GM13976 (cell line): ENCODE data around the gene TEX52.

Experiments used
- DNase-seq: peaks from one replicate; pipeline ENCODE4 v3.0.0; 2012; ENCODE audit warnings: low spot score
- in situ Hi-C: fragments of 300-500 bp; cut with MboI; formaldehyde crosslinking; loops from one replicate; pipeline ENCODE4 v1.12.0; 2022; ENCODE audit warnings: low sequenced_read_pairs, mixed read lengths, inconsistent platforms; ENCODE audit not compliant: unreplicated experiment
- TF ChIP-seq, protein P1 (sequence below): IDR thresholded peaks from 2 replicates; pipeline ENCODE4 v1.5.1; 2012; ENCODE audit warnings: borderline replicate concordance, mild to moderate bottlenecking; ENCODE audit not compliant: insufficient read depth; ENCODE audit errors: extremely low read depth, missing control alignments, control extremely low read depth

TEX52 gene

DNA sequence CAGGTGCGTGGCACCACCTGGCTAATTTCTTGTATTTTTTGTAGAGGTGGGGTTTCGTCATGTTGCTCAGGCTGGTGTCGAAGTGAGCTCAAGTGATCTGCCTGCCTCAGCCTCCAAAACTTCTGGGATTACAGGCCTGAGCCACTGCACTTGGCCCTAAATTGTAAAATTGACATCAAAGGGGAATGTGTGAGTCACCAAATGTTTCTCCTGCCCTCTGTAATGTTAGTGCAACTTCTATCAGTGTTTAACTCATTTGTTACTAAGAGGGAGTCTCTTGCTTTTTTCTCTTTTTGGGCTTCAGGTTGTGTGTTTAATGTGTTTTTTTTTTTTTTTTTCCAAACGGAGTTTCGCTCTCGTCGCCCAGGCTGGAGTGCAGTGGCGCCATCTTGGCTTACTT lies 36.2 kb upstream of the TEX52 start:
- in situ Hi-C loops: no loop called here
- TF ChIP-seq, protein P1, sequence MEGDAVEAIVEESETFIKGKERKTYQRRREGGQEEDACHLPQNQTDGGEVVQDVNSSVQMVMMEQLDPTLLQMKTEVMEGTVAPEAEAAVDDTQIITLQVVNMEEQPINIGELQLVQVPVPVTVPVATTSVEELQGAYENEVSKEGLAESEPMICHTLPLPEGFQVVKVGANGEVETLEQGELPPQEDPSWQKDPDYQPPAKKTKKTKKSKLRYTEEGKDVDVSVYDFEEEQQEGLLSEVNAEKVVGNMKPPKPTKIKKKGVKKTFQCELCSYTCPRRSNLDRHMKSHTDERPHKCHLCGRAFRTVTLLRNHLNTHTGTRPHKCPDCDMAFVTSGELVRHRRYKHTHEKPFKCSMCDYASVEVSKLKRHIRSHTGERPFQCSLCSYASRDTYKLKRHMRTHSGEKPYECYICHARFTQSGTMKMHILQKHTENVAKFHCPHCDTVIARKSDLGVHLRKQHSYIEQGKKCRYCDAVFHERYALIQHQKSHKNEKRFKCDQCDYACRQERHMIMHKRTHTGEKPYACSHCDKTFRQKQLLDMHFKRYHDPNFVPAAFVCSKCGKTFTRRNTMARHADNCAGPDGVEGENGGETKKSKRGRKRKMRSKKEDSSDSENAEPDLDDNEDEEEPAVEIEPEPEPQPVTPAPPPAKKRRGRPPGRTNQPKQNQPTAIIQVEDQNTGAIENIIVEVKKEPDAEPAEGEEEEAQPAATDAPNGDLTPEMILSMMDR: no peak
- DNase-seq: no peak

- no peak for DNase-seq
- TF ChIP-seq, protein P1: no peak
- in situ Hi-C loops: no loop called here
Observed at GRCh38 chr12:2892246-2892645, 35.4 kb upstream of the TEX52 start.

GRCh38 chr12:2891240-2892053 lies 34.6 kb upstream of the TEX52 start:
- DNase-seq: no peak
- in situ Hi-C loops: no loop called here
- TF ChIP-seq, protein P1: no peak

DNA sequence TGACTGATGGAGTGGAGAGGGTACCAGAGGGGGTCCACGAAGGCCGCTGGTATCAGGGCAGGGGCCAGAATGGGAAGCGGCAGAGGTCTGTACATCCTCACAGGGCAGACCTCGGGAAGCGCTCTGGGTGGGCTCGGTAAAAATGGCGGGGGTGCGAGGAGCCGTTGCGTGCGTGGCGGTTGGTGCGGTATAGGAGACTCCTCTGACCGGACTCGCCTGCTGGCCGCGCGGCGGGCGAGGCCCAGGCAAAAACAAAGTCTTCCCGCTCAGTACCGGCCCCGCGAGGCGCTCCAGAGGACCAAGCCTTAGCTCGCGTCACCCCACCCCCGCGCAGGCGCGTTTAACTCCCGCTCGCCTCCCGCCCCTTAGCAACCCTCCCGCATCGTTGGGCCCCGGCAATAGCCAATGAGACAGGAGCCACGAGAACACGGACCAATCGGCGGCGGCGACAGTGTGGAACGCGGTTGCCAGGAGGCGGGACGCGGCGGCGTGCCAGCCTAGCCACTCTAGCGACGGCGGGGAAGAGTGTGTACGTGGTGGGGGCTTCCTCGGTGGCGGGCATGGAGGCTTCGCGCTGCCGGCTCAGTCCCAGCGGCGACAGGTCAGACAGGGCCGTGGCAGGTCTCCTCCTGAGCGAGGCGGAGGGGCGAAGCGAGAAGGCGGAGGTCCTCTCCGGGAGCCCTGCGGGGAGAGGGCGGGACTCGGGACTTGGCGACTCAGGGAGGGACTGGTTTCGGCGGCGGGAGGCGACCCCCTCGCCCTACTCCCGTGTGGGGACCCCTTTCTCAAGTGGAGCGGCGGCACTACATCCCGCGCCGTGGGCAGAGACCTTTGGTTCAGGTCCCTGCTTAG lies 33.8 kb upstream of the TEX52 start, which contains the start of gene TULP3:
Gene TULP3, plus strand, starts transcription at position 504 of the 852 bp plus-strand sequence. Its CDS starts 57 bp downstream, at position 561.
- TF ChIP-seq, protein P1: no peak
- peak; percentile 97 for DNase-seq
- in situ Hi-C loops: no loop called here

DNA sequence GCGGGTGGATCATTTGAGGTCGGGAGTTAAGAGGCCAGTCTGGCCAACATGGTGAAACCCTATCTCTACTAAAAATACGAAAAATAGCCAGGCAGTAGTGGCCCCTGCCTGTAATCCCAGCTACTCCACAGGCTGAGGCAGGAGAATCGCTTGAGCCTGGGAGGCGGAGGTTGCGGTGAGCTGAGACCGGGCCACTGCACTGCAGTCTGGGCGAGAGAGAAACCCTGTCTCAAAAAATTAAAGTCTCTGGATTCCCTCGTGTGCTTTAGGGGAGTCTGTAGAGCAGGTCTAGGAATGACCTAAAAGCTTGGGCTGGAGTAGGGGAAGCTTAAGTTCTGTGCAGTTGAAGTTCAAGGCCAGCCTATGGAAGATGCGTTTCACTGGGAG lies 33.2 kb upstream of the TEX52 start:
- no peak for DNase-seq
- in situ Hi-C loops: no loop called here

More for the DNA sequence above, 33.2 kb upstream of the TEX52 start:
- TF ChIP-seq, protein P1: no peak
